Left cardiac atrium (tissue), 4 donors: Measurements from ENCODE around the gene CRACDL. TPM values are rescaled to one million over a fixed set of nuclear protein-coding genes. Genes with fewer than 3 reads are reported as not detected.
A peak's percentile ranks its signal among the peaks of the same experiment; 100 is the strongest.
"Not testable (repeated sequence)": the region's sequence is repeated elsewhere in the genome, so short reads cannot be mapped to it uniquely, and the experiment has no call there.

ENCODE experiments used
- ATAC-seq, 2 donors: fragments of 200-7000 bp; cut with Tn5 transposase; one replicate each; pipeline ENCODE4 v1.9.1; 2020; ENCODE audit warnings: mild to moderate bottlenecking in 2 of 2, moderate library complexity in 2 of 2
- DNase-seq: peaks from one replicate; pipeline ENCODE4 v3.0.0-alpha.2; 2020
- intact Hi-C, 2 donors: fragments of 100-400 bp; cut with DNase I; formaldehyde crosslinking; loops; one replicate each; pipeline versions ENCODE4 v1.14.1 to v1.15.1; 2022 to 2023
- total RNA-seq, 2 donors: library from RNA; stranded (reverse); fragmentation: NEBNext Ultra II Directional; extraction: Animal tissue kit (Norgen Biotek cat#: 25700); gene quantifications; one replicate each; pipeline ENCODE4 v1.2.1, GENCODE V29; 2021
- donor health status: DM: no; HTN: yes; CAD: no.
- donor health status: DM: no; HTN: yes; CAD: no; lungs with severe emphysema.
- donor health status: DM: yes; HTN: yes; CAD: no.
- donor health status: Dilated cardiomyopathy.

CRACDL gene
- total RNA-seq, 2 donors from 2014 or later = 5.7 to 7.7 TPM

GRCh38 chr2:98894331-98895000 is 41.6 kb downstream of the CRACDL start:
- intact Hi-C loops = no loop called here

GRCh38 chr2:98893911-98894321 is 42.1 kb downstream of the CRACDL start:
- no peak for ATAC-seq
- intact Hi-C loops = no loop called here
- DNase-seq = no peak

More at GRCh38 chr2:98894331-98895000, 41.6 kb downstream of the CRACDL start:
- DNase-seq (no peak), ATAC-seq (no peak)

- intact Hi-C loops = no loop called here
- ATAC-seq (no peak), DNase-seq (no peak)
Observed at GRCh38 chr2:98892871-98893270, 43.2 kb downstream of the CRACDL start.

- ATAC-seq (no peak), DNase-seq (no peak)
- intact Hi-C loops = no loop called here
Observed at GRCh38 chr2:98891591-98891990, 44.4 kb downstream of the CRACDL start.

GRCh38 chr2:98886066-98886554 is 49.9 kb downstream of the CRACDL start:
- DNase-seq = no peak
- intact Hi-C loops = no loop called here
- ATAC-seq = no peak

- DNase-seq (no peak), ATAC-seq (no peak)
- intact Hi-C loops = no loop called here
Observed at GRCh38 chr2:98884658-98885057, 51.4 kb downstream of the CRACDL start.

GRCh38 chr2:98883780-98884211 is 52.2 kb downstream of the CRACDL start:
- no peak for DNase-seq
- intact Hi-C loops = no loop called here
- peak in 1 of 2 donors; percentile 68 for ATAC-seq

- ATAC-seq = no peak
- DNase-seq = no peak
- intact Hi-C loops = no loop called here
Observed at GRCh38 chr2:98882971-98883779, 52.9 kb downstream of the CRACDL start.

- DNase-seq (no peak), ATAC-seq (no peak)
- intact Hi-C loops = no loop called here
Observed at GRCh38 chr2:98882368-98882767, 53.7 kb downstream of the CRACDL start.

GRCh38 chr2:98881153-98881650 is 54.8 kb downstream of the CRACDL start:
- ATAC-seq (no peak), DNase-seq (no peak)
- intact Hi-C loops = no loop called here

GRCh38 chr2:98880266-98881152 is 55.5 kb downstream of the CRACDL start:
- ATAC-seq (no peak), DNase-seq (no peak)
- intact Hi-C loops = no loop called here

GRCh38 chr2:98877658-98878057 is 58.4 kb downstream of the CRACDL start:
- DNase-seq, intact Hi-C loops, ATAC-seq: not testable (repeated sequence)

- intact Hi-C loops = no loop called here
- ATAC-seq = no peak
- DNase-seq = no peak
Observed at GRCh38 chr2:98876741-98877140, 59.3 kb downstream of the CRACDL start.

- intact Hi-C loops = no loop called here
- no peak for ATAC-seq
- no peak for DNase-seq
Observed at GRCh38 chr2:98875746-98876145, 60.3 kb downstream of the CRACDL start.

GRCh38 chr2:98875081-98875728 is 60.8 kb downstream of the CRACDL start:
- DNase-seq = no peak
- intact Hi-C loops = no loop called here
- ATAC-seq = no peak

- no peak for DNase-seq
- intact Hi-C loops = no loop called here
Observed at GRCh38 chr2:98874186-98874689, 61.8 kb downstream of the CRACDL start.

GRCh38 chr2:98872526-98872925 is 63.5 kb downstream of the CRACDL start:
- intact Hi-C loops = no loop called here
- DNase-seq (no peak), ATAC-seq (no peak)

More at GRCh38 chr2:98874186-98874689, 61.8 kb downstream of the CRACDL start:
- ATAC-seq = no peak

- DNase-seq (no peak), ATAC-seq (no peak)
- intact Hi-C loops = no loop called here
Observed at GRCh38 chr2:98871506-98871905, 64.5 kb downstream of the CRACDL start.
